ENCODE data around the gene MIA. TPM values are rescaled to one million over a fixed set of nuclear protein-coding genes. Genes with fewer than 3 reads are reported as not detected.
A peak's percentile ranks its signal among the peaks of the same experiment; 100 is the strongest.
"Not testable (repeated sequence)": the region's sequence is repeated elsewhere in the genome, so short reads cannot be mapped to it uniquely, and the experiment has no call there.

MIA gene
- total and polyA plus RNA-seq, 10 donors: 1.5 to 14.2 (median 5.7) TPM; not detected in 6

DNA sequence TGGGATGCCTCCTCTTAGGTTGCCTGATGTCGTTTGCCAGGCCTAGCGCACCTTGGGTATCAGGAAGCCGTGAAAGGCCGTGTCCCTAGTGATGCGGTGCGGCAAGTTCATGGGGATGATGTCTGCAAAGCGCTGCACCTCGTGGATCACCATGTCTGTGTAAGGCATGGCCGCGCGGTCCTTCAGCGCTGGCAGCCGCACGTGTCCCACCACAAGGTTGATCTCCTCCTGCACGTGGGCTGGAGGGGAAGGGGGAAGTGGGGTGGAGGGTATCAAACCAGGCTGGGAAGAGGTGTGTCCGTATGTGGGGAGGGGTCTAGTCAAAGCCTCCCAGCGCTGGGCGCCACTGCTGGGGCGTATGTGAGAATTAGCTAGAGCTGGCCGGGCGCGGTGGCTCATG is 46.8 kb downstream of the MIA start:
- peak overlapping the region in 1 of 8 donors; percentile 44 for H3K4me3 ChIP-seq
- DNase-seq: no peak
- WGBS, 5 donors: 80 to 88% (median 86%) methylated on average over 21 to 22 of the region's 22 CpGs
- H3K36me3 ChIP-seq: peaks cover 0 to 6% (median 3%) of the 10 kb centered on the region in 6 donors
- no peaks in the 10 kb centered on the region for H3K9me3 ChIP-seq
- intact Hi-C loops (cut with DNase I; ENCODE audit: low total_unique reads): loop anchor here (5.0 kb wide), 1 partner anchor 160 kb away; no protein-coding TSS in a partner anchor
- no peaks in the 10 kb centered on the region for H3K27me3 ChIP-seq (replicated peaks in 1 of 7)
- H3K4me1 ChIP-seq: peaks cover 18 to 68% (median 45%) of the 10 kb centered on the region in 6 donors
- TF ChIP-seq POLR2AphosphoS5 (IDR thresholded peaks at IDR 0.05) (peak in 1 of 3 donors; percentile 27), POLR2A (IDR thresholded peaks at IDR 0.05) (no peak)
- TF ChIP-seq, protein P1, sequence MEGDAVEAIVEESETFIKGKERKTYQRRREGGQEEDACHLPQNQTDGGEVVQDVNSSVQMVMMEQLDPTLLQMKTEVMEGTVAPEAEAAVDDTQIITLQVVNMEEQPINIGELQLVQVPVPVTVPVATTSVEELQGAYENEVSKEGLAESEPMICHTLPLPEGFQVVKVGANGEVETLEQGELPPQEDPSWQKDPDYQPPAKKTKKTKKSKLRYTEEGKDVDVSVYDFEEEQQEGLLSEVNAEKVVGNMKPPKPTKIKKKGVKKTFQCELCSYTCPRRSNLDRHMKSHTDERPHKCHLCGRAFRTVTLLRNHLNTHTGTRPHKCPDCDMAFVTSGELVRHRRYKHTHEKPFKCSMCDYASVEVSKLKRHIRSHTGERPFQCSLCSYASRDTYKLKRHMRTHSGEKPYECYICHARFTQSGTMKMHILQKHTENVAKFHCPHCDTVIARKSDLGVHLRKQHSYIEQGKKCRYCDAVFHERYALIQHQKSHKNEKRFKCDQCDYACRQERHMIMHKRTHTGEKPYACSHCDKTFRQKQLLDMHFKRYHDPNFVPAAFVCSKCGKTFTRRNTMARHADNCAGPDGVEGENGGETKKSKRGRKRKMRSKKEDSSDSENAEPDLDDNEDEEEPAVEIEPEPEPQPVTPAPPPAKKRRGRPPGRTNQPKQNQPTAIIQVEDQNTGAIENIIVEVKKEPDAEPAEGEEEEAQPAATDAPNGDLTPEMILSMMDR (IDR thresholded peaks at IDR 0.05 in 8 of 11, conservative IDR thresholded peaks at IDR 0.05 in 3 of 11): no peak
- H3K27ac ChIP-seq: peak overlapping the region in 6 of 8 donors; percentile 51 to 87 (median 76)

- Histone ChIP-seq H3K4me3 (peak overlapping the region in 1 of 8 donors; percentile 44), H3K27ac (peak overlapping the region in 7 of 8 donors; percentile 51 to 87 (median 69)), H3K4me1 (peaks cover 18 to 61% (median 42%) of the 10 kb centered on the region in 6 donors), H3K36me3 (peaks cover 0 to 14% (median 3%) of the 10 kb centered on the region in 6 donors)
- H3K27me3 ChIP-seq (replicated peaks in 1 of 7); DNase-seq; H3K9me3 ChIP-seq: not testable (repeated sequence)
- intact Hi-C loops (cut with DNase I; ENCODE audit: low total_unique reads): loop anchor here (5.0 kb wide), 1 partner anchor 161 kb away; no protein-coding TSS in a partner anchor
- 43 to 57% (median 48%) methylated on average over 9 of the region's 9 CpGs for whole genome bisulfite sequencing, 5 donors
Observed at GRCh38 chr19:40822704-40823553, 47.6 kb downstream of the MIA start.

- not testable (repeated sequence) for DNase-seq; H3K9me3 ChIP-seq; H3K27me3 ChIP-seq (replicated peaks in 1 of 7); H3K4me3 ChIP-seq
- H3K36me3 ChIP-seq: peaks cover 0 to 24% (median 3%) of the 10 kb centered on the region in 6 donors
- intact Hi-C loops (cut with DNase I; ENCODE audit: low total_unique reads): loop anchor here (5.0 kb wide), 1 partner anchor 163 kb away; no protein-coding TSS in a partner anchor
- peak overlapping the region in 1 of 8 donors; percentile 83 for H3K27ac ChIP-seq
- peaks cover under 1 to 41% (median 22%) of the 10 kb centered on the region in 6 donors for H3K4me1 ChIP-seq
- WGBS, 5 donors: 79 to 86% (median 84%) methylated on average over 16 of the region's 16 CpGs
Observed at GRCh38 chr19:40824916-40825315, 49.6 kb downstream of the MIA start.

DNA sequence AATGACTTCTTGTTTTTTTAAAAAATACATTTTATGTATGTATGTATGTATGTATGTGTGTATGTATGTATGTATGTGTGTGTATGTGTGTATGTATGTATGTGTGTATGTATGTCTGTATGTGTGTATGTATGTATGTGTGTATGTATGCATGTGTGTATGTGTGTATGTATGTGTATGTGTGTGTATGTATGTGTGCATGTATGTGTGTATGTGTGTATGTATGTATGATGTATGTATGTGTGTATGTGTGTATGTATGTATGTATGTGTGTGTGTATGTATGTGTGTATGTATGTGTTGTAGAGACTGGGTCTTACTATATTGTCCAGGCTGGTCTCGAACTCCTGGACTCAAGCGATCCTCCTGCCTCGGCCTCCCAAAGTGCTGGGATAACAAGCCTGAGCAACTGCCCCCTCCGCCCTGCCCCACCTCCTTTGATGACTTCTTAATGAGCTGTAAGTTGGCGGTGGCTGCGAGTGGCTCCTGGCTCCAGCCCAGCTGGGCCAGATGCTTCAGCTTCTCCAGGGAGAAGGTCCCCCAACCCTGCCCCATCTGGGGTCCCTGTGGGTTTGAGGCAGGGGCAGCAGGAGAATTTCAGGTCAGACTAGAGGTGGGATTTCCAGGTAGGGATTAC is 50.3 kb downstream of the MIA start:
- H3K9me3 ChIP-seq; DNase-seq; H3K27ac ChIP-seq; H3K4me3 ChIP-seq; intact Hi-C loops (cut with DNase I; ENCODE audit: low total_unique reads); H3K27me3 ChIP-seq (replicated peaks in 1 of 7): not testable (repeated sequence)
- Histone ChIP-seq H3K36me3 (peaks cover 0 to 24% (median 3%) of the 10 kb centered on the region in 6 donors), H3K4me1 (peaks cover 0 to 35% (median 19%) of the 10 kb centered on the region in 6 donors)
- 92 to 96% (median 95%) methylated on average over 2 to 6 of the region's 6 CpGs; no CpG with 5 or more reads in 2 of the 5 donors for WGBS, 5 donors

GRCh38 chr19:40826312-40826698 is 51.0 kb downstream of the MIA start:
- H3K4me3 ChIP-seq; H3K27me3 ChIP-seq (replicated peaks in 1 of 7); intact Hi-C loops (cut with DNase I; ENCODE audit: low total_unique reads); DNase-seq; H3K9me3 ChIP-seq: not testable (repeated sequence)
- peak overlapping the region in 1 of 8 donors; percentile 54 for H3K27ac ChIP-seq
- WGBS, 5 donors: 82 to 91% (median 88%) methylated on average over 6 to 9 of the region's 14 CpGs
- H3K36me3 ChIP-seq: peaks cover 0 to 24% (median 3%) of the 10 kb centered on the region in 6 donors
- peaks cover 0 to 32% (median 19%) of the 10 kb centered on the region in 6 donors for H3K4me1 ChIP-seq
